Aorta (tissue), 5 donors: ENCODE data around the gene EVA1A. TPM values are rescaled to one million over a fixed set of nuclear protein-coding genes. Genes with fewer than 3 reads are reported as not detected.
A peak's percentile ranks its signal among the peaks of the same experiment; 100 is the strongest.

ENCODE experiments used
- ATAC-seq: fragments of 200-7000 bp; cut with Tn5 transposase; one replicate; pipeline ENCODE4 v1.9.1; 2022; ENCODE audit warnings: moderate library complexity; ENCODE audit not compliant: low FRiP score
- DNase-seq, 2 donors: peaks; one replicate each; pipeline ENCODE4 v3.0.0-alpha.2; 2020
- H3K27ac ChIP-seq, 2 donors: one replicate each; pipeline ENCODE4 v1.5.1; 2013; ENCODE audit warnings: low read length in 2 of 2, mild to moderate bottlenecking in 2 of 2, moderate library complexity in 2 of 2, control low read depth in 1 of 2, inconsistent platforms in 1 of 2, low read depth in 1 of 2
- H3K27me3 ChIP-seq, 2 donors: one replicate each; pipeline ENCODE4 v1.6.1; 2013; ENCODE audit warnings: control low read depth in 1 of 2, low read length in 1 of 2, mild to moderate bottlenecking in 1 of 2, moderate library complexity in 1 of 2; ENCODE audit not compliant: insufficient read depth in 2 of 2, control insufficient read depth in 1 of 2
- H3K36me3 ChIP-seq, 2 donors: one replicate each; pipeline ENCODE4 v1.6.1; 2013; ENCODE audit warnings: control low read depth in 1 of 2, low read length in 1 of 2, mild to moderate bottlenecking in 1 of 2; ENCODE audit not compliant: insufficient read depth in 2 of 2, control insufficient read depth in 1 of 2
- H3K4me1 ChIP-seq, 2 donors: one replicate each; pipeline ENCODE4 v1.6.1; 2013; ENCODE audit warnings: low read length in 2 of 2, control low read depth in 1 of 2, mild to moderate bottlenecking in 1 of 2, moderate library complexity in 1 of 2; ENCODE audit not compliant: insufficient read depth in 2 of 2, control insufficient read depth in 1 of 2
- H3K4me3 ChIP-seq, 2 donors: one replicate each; pipeline ENCODE4 v1.5.1; 2013; ENCODE audit warnings: low read length in 2 of 2, control low read depth in 1 of 2, mild to moderate bottlenecking in 1 of 2
- H3K9me3 ChIP-seq: one replicate; pipeline ENCODE4 v1.6.1; 2013; ENCODE audit warnings: mild to moderate bottlenecking, low read length; ENCODE audit not compliant: control insufficient read depth
- WGBS, 2 donors: extraction: QIAGEN DNeasy Blood & Tissue Kit; methylation state at CpG; one replicate each; pipeline ENCODE4 v1.1.7; 2013; 5-methylcytosine and 5-hydroxymethylcytosine counted together
- intact Hi-C, 2 donors: fragments of 100-400 bp; cut with DNase I; formaldehyde crosslinking; loops; one replicate each; pipeline versions ENCODE4 v1.14.2 to v1.15.0; 2022
- polyA plus RNA-seq, 2 donors: library from polyadenylated mRNA; stranded (reverse); fragments of 200-250 nt; gene quantifications; one replicate each; pipeline ENCODE4 v1.2.3, GENCODE V29; 2013
- total RNA-seq, 2 donors: library from RNA; stranded (reverse); fragmentation: NEBNext Ultra II Directional; extraction: Animal tissue kit (Norgen Biotek cat#: 25700); gene quantifications; one replicate each; pipeline ENCODE4 v1.2.1, GENCODE V29; 2021
- donor health status: healthy with polysubstance abuse.
- donor health status: Bipolar disorder and iron deficiency.
- donor health status: DM: no; HTN: no; CAD: no.
- donor health status: DM: no; HTN: no; CAD: no.
- donor health status: DM: yes; HTN: yes; CAD: no.

The EVA1A gene
- total and polyA plus RNA-seq, 4 donors = 0.82 to 6.0 (median 2.4) TPM

DNA sequence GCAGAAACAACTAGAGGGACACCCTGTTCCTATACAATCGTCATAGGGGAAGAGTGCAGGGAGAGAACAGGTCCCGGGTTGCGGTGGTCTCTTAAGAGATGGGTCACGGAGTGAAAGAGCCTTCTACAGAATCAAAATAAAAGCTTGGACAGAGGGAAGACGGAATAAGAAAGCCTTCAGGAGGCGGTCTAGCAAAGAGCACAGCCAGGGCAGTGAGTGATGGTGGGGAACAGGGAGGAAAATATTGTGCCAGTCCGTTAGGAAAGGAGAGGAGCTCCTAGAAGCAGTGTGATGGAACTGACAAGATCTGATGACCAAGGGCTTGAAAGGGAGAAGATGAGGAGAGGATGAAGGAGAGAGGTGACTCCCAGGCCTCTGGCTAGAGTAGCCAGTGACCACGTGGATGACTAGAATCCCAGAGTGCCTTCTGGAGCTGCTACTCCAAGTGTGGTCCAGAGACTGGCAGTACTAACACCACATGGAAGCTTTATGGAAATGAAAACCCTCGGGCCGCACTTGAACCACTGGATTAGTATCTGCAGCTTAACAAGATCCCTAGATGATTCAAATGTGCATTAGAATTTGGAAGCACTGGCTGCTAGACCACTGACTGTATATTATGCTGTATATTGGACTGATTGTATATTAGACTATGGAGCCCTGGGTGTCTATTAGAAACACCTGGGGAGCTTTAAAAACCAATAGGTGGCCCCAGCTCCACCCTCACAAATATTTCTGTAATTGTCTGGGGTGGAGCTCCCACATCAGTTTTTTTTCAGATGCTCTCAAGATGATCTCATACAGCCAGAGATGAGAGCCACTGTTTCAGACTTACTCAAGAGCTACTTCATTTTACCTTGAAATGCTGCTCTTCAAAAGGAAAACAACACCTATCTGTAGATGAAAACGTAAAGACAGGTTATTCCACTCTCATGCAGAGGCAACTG is 1.1 kb upstream of the EVA1A start:
- no peak for DNase-seq
- Histone ChIP-seq H3K36me3 (no peaks in the 10 kb centered on the region), H3K4me1 (no peaks in the 10 kb centered on the region), H3K27ac (no peak overlapping the region), H3K4me3 (no peak overlapping the region), H3K27me3 (peaks cover 0 to 3% of the 10 kb centered on the region in 2 donors), H3K9me3 (peaks cover 1% of the 10 kb centered on the region)
- no peak for ATAC-seq
- WGBS, 2 donors = 67% methylated on average over 11 of the region's 11 CpGs
- intact Hi-C loops = no loop called here

DNA sequence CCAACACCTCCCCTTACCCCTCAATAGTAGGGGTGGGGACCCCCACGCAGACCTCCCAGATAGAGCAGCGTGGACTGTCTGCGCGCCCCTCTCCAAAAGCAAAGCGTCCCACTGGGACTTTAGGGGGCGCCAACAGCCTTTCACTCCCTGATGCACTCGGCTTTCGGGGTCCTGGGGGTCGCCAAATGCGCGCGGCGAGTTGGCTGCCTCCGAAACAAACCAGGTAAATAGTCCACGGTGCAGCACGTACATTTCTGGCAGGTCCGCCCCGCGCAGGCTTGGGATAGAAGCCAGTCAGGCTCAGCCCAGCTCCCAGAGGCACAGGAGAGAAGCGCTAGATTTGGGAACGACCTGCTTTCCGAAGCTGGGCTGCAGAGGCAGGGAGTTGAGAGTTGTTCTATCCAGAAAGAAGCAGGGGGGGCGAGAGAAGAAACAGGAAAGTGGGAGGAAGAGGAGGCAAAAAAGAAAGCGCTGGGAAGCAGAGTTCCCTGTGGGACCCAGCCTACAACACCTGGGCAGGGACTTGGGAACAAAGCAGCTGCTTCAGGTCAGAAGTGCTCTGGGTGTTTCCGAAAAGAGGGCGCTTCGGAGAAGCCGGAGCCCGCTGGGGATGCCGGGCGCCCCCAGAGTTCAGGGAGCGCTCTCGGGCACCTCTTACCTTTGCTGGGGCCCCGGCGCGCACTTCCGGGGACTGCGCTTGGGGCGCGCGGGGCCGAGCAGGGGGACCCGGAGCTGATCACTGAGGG is 544 bp downstream of the EVA1A start:
- Histone ChIP-seq H3K4me1 (no peaks in the 10 kb centered on the region), H3K4me3 (peak overlapping the region in 1 of 2 donors; percentile 23), H3K9me3 (peaks cover 1% of the 10 kb centered on the region), H3K36me3 (no peaks in the 10 kb centered on the region), H3K27ac (no peak overlapping the region), H3K27me3 (peaks cover 0 to 3% of the 10 kb centered on the region in 2 donors)
- DNase-seq (no peak), ATAC-seq (no peak)
- intact Hi-C loops = no loop called here
- 1% methylated on average over 41 to 43 of the region's 43 CpGs for WGBS, 2 donors

DNA sequence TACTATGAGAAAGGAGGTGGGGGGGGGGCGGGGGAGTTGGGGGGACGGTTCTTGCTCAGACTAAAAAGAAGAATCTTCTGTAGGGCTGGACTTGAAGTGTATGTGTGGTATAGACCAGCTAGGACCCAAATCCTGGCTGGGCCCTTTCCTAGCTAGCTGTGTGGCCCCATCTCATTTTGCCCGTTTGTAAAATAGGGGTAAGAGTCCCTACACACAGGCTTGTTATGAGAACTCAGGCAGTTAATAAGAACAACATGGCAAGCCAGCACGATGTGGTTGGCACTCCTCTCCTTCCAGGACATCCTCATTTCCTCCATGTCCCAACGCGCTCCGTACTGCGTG is 1.1 kb downstream of the EVA1A start:
- 15 to 18% methylated on average over 8 of the region's 8 CpGs for WGBS, 2 donors
- H3K27ac ChIP-seq = no peak overlapping the region
- no peak for DNase-seq
- H3K9me3 ChIP-seq = no peaks in the 10 kb centered on the region
- H3K27me3 ChIP-seq = no peaks in the 10 kb centered on the region
- no peaks in the 10 kb centered on the region for H3K4me1 ChIP-seq
- intact Hi-C loops = no loop called here
- no peak for ATAC-seq
- H3K4me3 ChIP-seq = no peak overlapping the region
- no peaks in the 10 kb centered on the region for H3K36me3 ChIP-seq

DNA sequence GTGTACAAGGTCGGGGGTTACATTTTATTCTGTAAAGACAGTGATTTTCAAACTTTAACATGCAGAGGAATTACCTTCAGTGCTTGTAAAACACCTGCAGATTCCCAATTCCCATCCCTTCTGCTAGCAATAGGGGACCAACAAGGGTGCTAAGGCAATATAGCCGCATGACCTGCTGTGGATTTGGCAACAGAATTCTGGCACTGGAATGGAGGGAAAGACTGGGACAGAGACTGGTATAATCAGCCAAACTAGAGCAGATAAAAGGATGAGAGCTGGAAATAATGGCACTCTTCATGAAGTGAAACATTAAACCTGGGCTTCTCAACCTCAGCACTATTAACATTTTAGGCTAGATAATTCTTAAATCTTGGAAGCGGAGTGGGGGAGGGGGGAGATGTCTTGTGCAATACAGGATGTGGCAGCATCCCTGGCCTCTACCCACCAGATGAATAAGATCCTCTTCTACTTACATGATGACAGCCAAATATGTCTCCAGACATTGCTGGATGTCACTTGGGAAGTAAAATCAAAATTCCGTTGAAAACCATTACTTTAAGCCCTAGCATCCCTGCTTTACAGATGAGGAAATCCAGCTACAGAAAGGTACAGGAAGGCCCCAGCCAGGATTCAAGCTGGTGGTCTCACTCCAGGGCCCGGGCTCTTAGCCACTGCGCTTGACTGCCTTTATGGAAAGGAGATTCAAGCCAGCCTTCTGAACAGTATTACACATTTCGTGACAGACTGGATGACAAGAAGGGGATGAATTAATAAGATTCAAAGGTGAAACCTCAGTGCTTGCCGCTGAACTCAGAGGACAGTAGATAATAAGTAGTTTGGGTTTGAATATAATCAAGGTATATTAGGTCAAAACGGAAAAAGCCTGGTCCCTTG is 1.7 kb downstream of the EVA1A start:
- no peaks in the 10 kb centered on the region for H3K27me3 ChIP-seq
- no peak for ATAC-seq
- no peak for DNase-seq
- intact Hi-C loops = no loop called here
- no peaks in the 10 kb centered on the region for H3K4me1 ChIP-seq
- H3K4me3 ChIP-seq = no peak overlapping the region
- 75 to 80% methylated on average over 9 of the region's 9 CpGs for WGBS, 2 donors
- H3K27ac ChIP-seq = no peak overlapping the region
- H3K9me3 ChIP-seq = no peaks in the 10 kb centered on the region
- H3K36me3 ChIP-seq = no peaks in the 10 kb centered on the region

DNA sequence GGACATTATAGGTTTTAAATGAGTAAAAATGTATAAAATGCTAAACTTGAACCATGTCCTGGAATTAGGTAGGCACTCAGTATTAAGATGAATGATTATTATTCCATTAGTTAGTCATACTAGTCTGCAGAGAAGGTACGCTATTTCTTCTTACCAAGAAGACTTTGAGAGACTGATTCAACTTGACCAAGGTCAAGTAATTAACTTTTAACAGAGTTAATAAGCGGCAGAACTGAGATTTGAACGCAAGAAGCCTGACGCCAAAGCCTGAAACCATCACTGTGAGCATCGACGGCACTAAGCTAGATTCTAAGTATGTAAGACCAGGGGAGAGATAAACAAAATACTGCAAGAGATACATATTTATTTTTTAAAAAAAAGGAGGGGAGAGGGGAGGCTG is 2.6 kb downstream of the EVA1A start:
- H3K27me3 ChIP-seq = no peaks in the 10 kb centered on the region
- WGBS, 2 donors = 93% methylated on average over 6 of the region's 6 CpGs

DNA sequence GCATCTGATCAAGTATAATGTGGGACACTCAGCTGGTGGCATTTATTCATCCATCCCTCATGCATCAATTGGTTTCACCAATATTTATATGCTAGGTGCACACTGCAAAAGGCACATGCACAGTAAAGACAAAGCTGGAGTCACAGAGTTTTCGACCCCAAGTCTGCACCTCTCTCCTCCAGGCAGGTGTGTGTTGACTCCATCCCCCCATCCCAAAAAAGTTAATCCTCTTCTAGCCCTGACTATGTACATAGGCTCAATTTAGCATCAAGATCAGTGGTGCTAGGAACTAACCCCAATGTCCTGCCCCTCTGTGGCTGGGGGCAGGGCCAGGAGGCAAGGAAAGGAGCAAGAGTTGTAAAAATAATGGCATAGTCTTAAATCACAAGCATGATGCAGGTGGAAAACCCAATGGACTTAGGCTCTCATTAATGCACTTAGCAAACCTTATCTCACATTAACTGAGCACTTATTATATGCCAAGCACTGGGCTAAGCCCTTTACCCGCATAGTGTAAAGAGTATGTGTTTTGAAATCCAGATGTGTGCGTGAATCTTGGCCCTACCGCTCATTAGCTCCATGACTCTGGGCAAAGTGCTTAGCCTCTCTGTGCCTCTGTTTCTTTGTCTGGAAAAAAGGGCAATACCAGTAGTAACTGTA is 3.1 kb downstream of the EVA1A start:
- intact Hi-C loops = no loop called here
- Histone ChIP-seq H3K36me3 (no peaks in the 10 kb centered on the region), H3K4me3 (no peak overlapping the region), H3K9me3 (no peaks in the 10 kb centered on the region), H3K27ac (no peak overlapping the region), H3K4me1 (no peaks in the 10 kb centered on the region), H3K27me3 (no peaks in the 10 kb centered on the region)
- ATAC-seq (no peak), DNase-seq (no peak)
- WGBS, 2 donors = 92 to 94% methylated on average over 4 of the region's 4 CpGs

More for the DNA sequence above, 2.6 kb downstream of the EVA1A start:
- no peaks in the 10 kb centered on the region for H3K4me1 ChIP-seq
- DNase-seq (no peak), ATAC-seq (no peak)
- no peak overlapping the region for H3K4me3 ChIP-seq
- no peaks in the 10 kb centered on the region for H3K9me3 ChIP-seq
- intact Hi-C loops = no loop called here
- H3K27ac ChIP-seq = no peak overlapping the region
- no peaks in the 10 kb centered on the region for H3K36me3 ChIP-seq

DNA sequence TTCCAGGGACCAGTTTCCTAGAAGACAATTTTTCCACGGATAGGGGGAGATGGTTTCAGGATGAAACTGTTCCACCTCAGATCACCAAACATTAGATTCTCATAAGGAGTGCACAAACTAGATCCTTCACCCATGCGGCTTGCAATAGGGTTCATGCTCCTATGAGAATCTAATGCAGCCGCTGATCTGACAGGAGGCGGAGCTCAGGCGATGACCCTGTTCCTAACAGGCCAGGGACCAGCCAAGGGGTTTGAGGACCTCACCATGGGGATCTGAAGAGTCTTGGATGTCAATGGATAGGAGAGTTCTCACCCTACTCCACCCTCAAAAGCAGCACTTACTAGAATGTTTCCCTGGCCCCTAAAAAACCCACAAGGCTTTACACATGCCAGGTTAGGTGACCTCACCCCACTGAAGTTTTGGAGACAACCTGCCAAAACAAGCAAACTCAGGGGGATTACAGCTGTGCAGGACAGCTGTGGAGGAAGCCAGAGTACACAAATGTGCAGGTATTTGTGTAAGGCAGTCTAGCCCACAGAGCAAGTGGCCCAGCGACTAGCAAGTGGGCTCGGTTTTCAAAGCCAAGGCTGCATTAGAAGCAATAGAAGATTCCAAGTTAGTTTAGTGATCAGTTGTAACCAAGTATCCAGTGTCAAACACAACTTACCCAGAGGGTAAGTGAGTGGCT is 3.9 kb downstream of the EVA1A start:
- 80 to 85% methylated on average over 7 of the region's 7 CpGs for WGBS, 2 donors
- no peaks in the 10 kb centered on the region for H3K27me3 ChIP-seq
- no peaks in the 10 kb centered on the region for H3K36me3 ChIP-seq
- no peak overlapping the region for H3K27ac ChIP-seq
- no peak overlapping the region for H3K4me3 ChIP-seq
- H3K4me1 ChIP-seq = no peaks in the 10 kb centered on the region
- H3K9me3 ChIP-seq = no peaks in the 10 kb centered on the region
- intact Hi-C loops = no loop called here
- DNase-seq = no peak
- ATAC-seq = no peak

DNA sequence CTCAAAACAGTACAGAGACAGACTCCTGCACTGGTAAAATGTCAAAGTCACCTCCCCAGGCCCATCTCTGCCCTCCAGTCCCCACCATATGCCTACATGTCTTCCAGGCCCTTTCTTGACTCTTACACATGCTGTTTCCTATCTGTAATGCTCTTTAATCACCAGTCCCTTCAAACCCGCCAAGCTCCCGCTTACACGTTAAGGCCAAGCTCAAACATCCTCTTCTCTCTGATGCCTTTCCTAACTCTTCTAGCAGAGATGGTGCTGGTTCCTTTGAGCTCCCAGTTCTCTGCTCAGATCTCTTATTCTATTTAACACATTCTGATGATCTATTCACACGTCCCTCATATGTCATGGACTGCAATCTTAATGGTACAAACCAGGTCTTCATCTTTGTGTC is 5.0 kb downstream of the EVA1A start:
- no peak for ATAC-seq
- Histone ChIP-seq H3K27me3 (no peaks in the 10 kb centered on the region), H3K4me3 (no peak overlapping the region), H3K9me3 (no peaks in the 10 kb centered on the region), H3K36me3 (no peaks in the 10 kb centered on the region), H3K4me1 (no peaks in the 10 kb centered on the region), H3K27ac (no peak overlapping the region)
- intact Hi-C loops = no loop called here
- no peak for DNase-seq
- WGBS, 2 donors = 74 to 76% methylated on average over 4 of the region's 4 CpGs
